ENCODE results near the gene SPIB. TPM values are rescaled to one million over a fixed set of nuclear protein-coding genes. Genes with fewer than 3 reads are reported as not detected.

SPIB gene
- under 1 TPM in 1 of 2 experiments, not detected in 1; 0.42 TPM for total RNA-seq

- ATAC-seq (ENCODE audit: low read depth) (no peak), DNase-seq (no peak)
- peaks cover 11% of the 10 kb centered on the region for H3K4me1 Mint-ChIP-seq
- H3K27me3 Mint-ChIP-seq: peaks cover 12% of the 10 kb centered on the region
- POLR2A ChIA-PET: no interaction called here
- H3K4me3 Mint-ChIP-seq: no peak within 1 kb of the TSS
- H3K27ac Mint-ChIP-seq: peak within 1 kb of the TSS; percentile 22
- no peaks in the 10 kb centered on the region for H3K9me3 Mint-ChIP-seq
- H3K36me3 Mint-ChIP-seq: peaks cover 9% of the 10 kb centered on the region
Observed at GRCh38 chr19:50418176-50419021, at the start of gene SPIB. SPIB (plus strand) TSS chr19:50418938; CDS start chr19:50418963, 25 bp downstream.

DNA sequence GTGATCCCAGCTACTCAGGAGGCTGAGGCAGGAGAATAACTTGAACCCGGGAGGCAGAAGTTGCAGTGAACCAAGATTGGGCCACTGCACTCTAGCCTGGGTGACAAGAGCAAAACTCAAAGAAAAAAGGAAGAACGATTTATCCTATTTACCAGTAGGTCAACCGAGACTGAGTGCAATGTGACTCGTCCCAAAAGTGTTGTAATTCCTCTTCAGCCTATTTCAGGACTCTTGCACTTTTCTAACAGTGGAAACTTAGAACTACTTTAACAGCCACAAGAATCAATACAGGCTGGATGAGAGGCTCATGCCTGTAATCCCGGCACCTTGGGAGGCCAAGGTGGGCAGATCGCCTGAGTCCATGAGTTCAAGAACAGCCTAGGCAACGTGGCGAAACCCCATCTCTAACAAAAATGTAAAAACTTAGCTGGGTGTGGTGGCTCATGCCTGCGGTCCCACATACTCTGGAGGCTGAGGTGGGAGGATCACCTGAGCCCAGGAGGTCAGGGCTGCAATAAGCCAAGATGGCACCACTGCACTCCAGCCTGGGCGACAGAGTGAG lies 46.7 kb upstream of the SPIB start:
- ATAC-seq (ENCODE audit: low read depth): no peak
- H3K4me1 Mint-ChIP-seq: peaks cover 22% of the 10 kb centered on the region
- no peak for DNase-seq
- no peaks in the 10 kb centered on the region for H3K9me3 Mint-ChIP-seq
- H3K27ac Mint-ChIP-seq: no peak overlapping the region
- H3K36me3 Mint-ChIP-seq: peaks cover 2% of the 10 kb centered on the region
- POLR2A ChIA-PET: no interaction called here
- no peaks in the 10 kb centered on the region for H3K27me3 Mint-ChIP-seq
- no peak overlapping the region for H3K4me3 Mint-ChIP-seq

DNA sequence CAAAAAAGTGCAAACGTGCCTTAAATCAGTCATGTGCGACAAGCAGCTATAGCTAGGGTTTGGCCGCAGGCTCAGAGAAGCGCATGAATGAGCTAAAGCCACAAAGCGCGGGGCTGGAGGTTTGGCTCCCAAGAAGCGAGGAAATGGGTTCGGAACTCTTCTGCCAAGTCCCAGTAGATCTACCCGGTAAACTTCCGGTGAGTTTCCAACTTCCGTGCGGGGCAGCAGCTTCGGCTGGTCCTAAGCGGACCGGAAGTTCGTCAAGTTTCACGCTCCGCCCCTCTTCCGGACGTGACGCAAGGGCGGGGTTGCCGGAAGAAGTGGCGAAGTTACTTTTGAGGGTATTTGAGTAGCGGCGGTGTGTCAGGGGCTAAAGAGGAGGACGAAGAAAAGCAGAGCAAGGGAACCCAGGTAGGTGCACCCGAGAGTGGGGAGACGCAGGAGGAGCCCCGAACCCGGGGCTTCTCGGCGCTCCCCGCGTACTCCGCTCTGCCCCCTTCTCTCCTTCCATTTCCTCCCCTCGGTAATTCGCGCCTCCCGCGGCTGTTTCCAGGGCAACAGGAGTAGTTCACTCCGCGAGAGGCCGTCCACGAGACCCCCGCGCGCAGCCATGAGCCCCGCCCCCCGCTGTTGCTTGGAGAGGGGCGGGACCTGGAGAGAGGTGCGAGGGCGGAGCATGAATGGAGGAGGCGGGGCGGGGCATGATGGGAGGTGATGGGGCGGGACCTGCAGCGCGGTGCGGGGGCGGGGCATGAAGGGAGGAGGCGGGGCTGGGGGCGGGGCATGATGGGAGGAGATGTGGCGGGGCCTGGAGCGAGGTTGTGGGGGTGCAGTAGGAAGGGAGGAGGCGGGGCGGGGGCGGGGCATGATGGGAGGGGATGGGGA lies 42.3 kb upstream of the SPIB start, which contains the start of gene NR1H2:
Gene NR1H2 (plus strand): TSS at position 292 of the 885 bp plus-strand sequence. CDS start 1,149 bp downstream, outside the sequence.
- peaks cover 11% of the 10 kb centered on the region for H3K4me1 Mint-ChIP-seq
- H3K27me3 Mint-ChIP-seq: no peaks in the 10 kb centered on the region
- peak within 1 kb of the TSS; percentile 92 for H3K4me3 Mint-ChIP-seq
- H3K27ac Mint-ChIP-seq: peak within 1 kb of the TSS; percentile 98
- peaks cover 11% of the 10 kb centered on the region for H3K36me3 Mint-ChIP-seq
- DNase-seq (peak; percentile 91), ATAC-seq (ENCODE audit: low read depth) (peak; percentile 88)
- H3K9me3 Mint-ChIP-seq: no peaks in the 10 kb centered on the region
- POLR2A ChIA-PET: interaction anchor here (0.5 to 2.0 kb wide), 10 partner anchors 8 to 438 kb away, joined by 3 to 13 read pairs (median 4); partner anchors contain the start of gene POLD1

GRCh38 chr19:50377051-50377461 lies 41.7 kb upstream of the SPIB start:
- H3K4me3 Mint-ChIP-seq: peak overlapping the region; percentile 92
- ATAC-seq (ENCODE audit: low read depth): peak; percentile 3
- peak; percentile 59 for DNase-seq
- no peaks in the 10 kb centered on the region for H3K27me3 Mint-ChIP-seq
- H3K4me1 Mint-ChIP-seq: peaks cover 11% of the 10 kb centered on the region
- peaks cover 12% of the 10 kb centered on the region for H3K36me3 Mint-ChIP-seq
- POLR2A ChIA-PET: interaction anchor here (1.8 to 2.0 kb wide), 2 partner anchors 13 to 19 kb away, joined by 10 to 13 read pairs; no protein-coding TSS in a partner anchor
- no peaks in the 10 kb centered on the region for H3K9me3 Mint-ChIP-seq
- peak overlapping the region; percentile 98 for H3K27ac Mint-ChIP-seq

DNA sequence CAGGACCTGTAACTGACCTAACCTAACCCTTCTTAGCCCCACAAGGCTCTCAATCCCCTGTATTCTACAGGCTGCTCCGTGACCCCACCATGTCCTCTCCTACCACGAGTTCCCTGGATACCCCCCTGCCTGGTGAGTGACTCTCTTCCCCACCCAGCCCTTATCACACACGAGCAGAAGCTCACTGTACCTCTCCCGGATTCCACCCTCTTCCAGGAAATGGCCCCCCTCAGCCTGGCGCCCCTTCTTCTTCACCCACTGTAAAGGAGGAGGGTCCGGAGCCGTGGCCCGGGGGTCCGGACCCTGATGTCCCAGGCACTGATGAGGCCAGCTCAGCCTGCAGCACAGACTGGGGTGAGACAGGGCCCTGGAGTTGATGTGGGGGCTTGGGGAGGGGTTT lies 41.2 kb upstream of the SPIB start:
- Mint-ChIP-seq H3K27ac (peak overlapping the region; percentile 98), H3K4me3 (peak overlapping the region; percentile 92)
- POLR2A ChIA-PET: interaction anchor here (2.0 kb wide), 1 partner anchor 20 kb away, joined by 13 read pairs; no protein-coding TSS in a partner anchor

GRCh38 chr19:50378169-50378862 lies 40.4 kb upstream of the SPIB start:
- DNase-seq: no peak
- H3K27me3 Mint-ChIP-seq: no peaks in the 10 kb centered on the region
- no peaks in the 10 kb centered on the region for H3K9me3 Mint-ChIP-seq
- peaks cover 12% of the 10 kb centered on the region for H3K36me3 Mint-ChIP-seq
- H3K4me1 Mint-ChIP-seq: peaks cover 13% of the 10 kb centered on the region
- peak overlapping the region; percentile 56 for H3K27ac Mint-ChIP-seq
- peak overlapping the region; percentile 31 for H3K4me3 Mint-ChIP-seq
- POLR2A ChIA-PET: no interaction called here
- no peak for ATAC-seq (ENCODE audit: low read depth)

More for the DNA sequence above, 41.2 kb upstream of the SPIB start:
- no peaks in the 10 kb centered on the region for H3K27me3 Mint-ChIP-seq
- DNase-seq (no peak), ATAC-seq (ENCODE audit: low read depth) (no peak)
- peaks cover 12% of the 10 kb centered on the region for H3K36me3 Mint-ChIP-seq
- peaks cover 11% of the 10 kb centered on the region for H3K4me1 Mint-ChIP-seq
- no peaks in the 10 kb centered on the region for H3K9me3 Mint-ChIP-seq

GRCh38 chr19:50378863-50379236 lies 39.9 kb upstream of the SPIB start:
- POLR2A ChIA-PET: no interaction called here
- peaks cover 19% of the 10 kb centered on the region for H3K4me1 Mint-ChIP-seq
- H3K4me3 Mint-ChIP-seq: no peak overlapping the region

GRCh38 chr19:50379602-50380001 lies 39.1 kb upstream of the SPIB start:
- ATAC-seq (ENCODE audit: low read depth) (no peak), DNase-seq (no peak)
- POLR2A ChIA-PET: no interaction called here
- Mint-ChIP-seq H3K27ac (no peak overlapping the region), H3K4me1 (peaks cover 15% of the 10 kb centered on the region), H3K4me3 (no peak overlapping the region), H3K27me3 (no peaks in the 10 kb centered on the region), H3K9me3 (no peaks in the 10 kb centered on the region), H3K36me3 (peaks cover 14% of the 10 kb centered on the region)

More at GRCh38 chr19:50378863-50379236, 39.9 kb upstream of the SPIB start:
- Mint-ChIP-seq H3K9me3 (no peaks in the 10 kb centered on the region), H3K36me3 (peaks cover 12% of the 10 kb centered on the region), H3K27ac (no peak overlapping the region), H3K27me3 (no peaks in the 10 kb centered on the region)
- DNase-seq (no peak), ATAC-seq (ENCODE audit: low read depth) (no peak)

GRCh38 chr19:50380137-50380536 lies 38.6 kb upstream of the SPIB start:
- peaks cover 20% of the 10 kb centered on the region for H3K36me3 Mint-ChIP-seq
- DNase-seq (no peak), ATAC-seq (ENCODE audit: low read depth) (no peak)
- POLR2A ChIA-PET: no interaction called here
- no peaks in the 10 kb centered on the region for H3K27me3 Mint-ChIP-seq
- H3K27ac Mint-ChIP-seq: no peak overlapping the region
- H3K9me3 Mint-ChIP-seq: no peaks in the 10 kb centered on the region
- peaks cover 19% of the 10 kb centered on the region for H3K4me1 Mint-ChIP-seq
- no peak overlapping the region for H3K4me3 Mint-ChIP-seq

DNA sequence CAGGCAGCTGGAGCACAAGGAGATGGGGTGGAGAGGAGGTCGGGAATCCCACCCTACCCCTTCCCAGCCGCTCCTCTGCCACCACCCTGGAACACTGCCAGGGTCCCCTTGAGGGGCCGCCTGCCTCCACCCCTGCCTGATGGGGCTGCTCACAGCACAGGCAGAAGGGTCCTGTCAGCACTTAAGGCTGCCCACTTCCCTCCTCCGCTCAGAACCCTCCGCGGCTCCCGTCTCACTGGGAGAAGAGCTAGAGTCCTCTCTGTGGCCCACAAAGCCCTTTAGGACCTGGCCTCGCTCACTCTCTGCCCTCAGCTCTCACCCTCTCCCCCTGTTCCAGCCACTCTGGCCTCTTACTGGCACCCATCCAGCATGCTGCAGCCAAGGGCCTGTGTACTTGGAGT lies 38.0 kb upstream of the SPIB start:
- POLR2A ChIA-PET: no interaction called here
- H3K4me1 Mint-ChIP-seq: peaks cover 20% of the 10 kb centered on the region
- H3K27ac Mint-ChIP-seq: no peak overlapping the region

GRCh38 chr19:50381881-50382729 lies 36.6 kb upstream of the SPIB start:
- ATAC-seq (ENCODE audit: low read depth) (no peak), DNase-seq (no peak)
- Mint-ChIP-seq H3K4me1 (peaks cover 24% of the 10 kb centered on the region), H3K4me3 (no peak overlapping the region), H3K27ac (no peak overlapping the region), H3K27me3 (no peaks in the 10 kb centered on the region), H3K36me3 (peaks cover 21% of the 10 kb centered on the region), H3K9me3 (no peaks in the 10 kb centered on the region)
- POLR2A ChIA-PET: no interaction called here

More for the DNA sequence above, 38.0 kb upstream of the SPIB start:
- Mint-ChIP-seq H3K9me3 (no peaks in the 10 kb centered on the region), H3K4me3 (no peak overlapping the region), H3K27me3 (no peaks in the 10 kb centered on the region), H3K36me3 (peaks cover 21% of the 10 kb centered on the region)
- DNase-seq (no peak), ATAC-seq (ENCODE audit: low read depth) (no peak)

Data from activated naive CD8-positive, alpha-beta T cell treated with anti-CD3 and anti-CD28 coated beads, Interleukin-2, amount 10 ng/mL, durations not matched to agents 7 days and 5 days (primary cell).